Measurements from ENCODE around the gene SPECC1. TPM values are rescaled to one million over a fixed set of nuclear protein-coding genes. Genes with fewer than 3 reads are reported as not detected.
A peak's percentile ranks its signal among the peaks of the same experiment; 100 is the strongest.
"Not testable (repeated sequence)": the region's sequence is repeated elsewhere in the genome, so short reads cannot be mapped to it uniquely, and the experiment has no call there.

SPECC1 gene
- total RNA-seq, 2 donors from 2014 or later = 53.5 to 78.3 TPM

GRCh38 chr17:20189302-20189701 is 180.1 kb downstream of the SPECC1 start:
- peaks cover 3% of the 10 kb centered on the region for H3K4me1 ChIP-seq
- no peaks in the 10 kb centered on the region for H3K9me3 ChIP-seq
- no peak for DNase-seq
- H3K9ac ChIP-seq (ENCODE audit: low read depth in 2 of 2, low read length in 2 of 2) = peak overlapping the region in 1 of 2 donors; percentile 55
- no peak for TF ChIP-seq CTCF (IDR thresholded peaks at IDR 0.05)
- intact Hi-C loops (cut with DNase I) = no loop called here
- no peaks in the 10 kb centered on the region for H3K36me3 ChIP-seq
- no peaks in the 10 kb centered on the region for H3K27me3 ChIP-seq
- no peak overlapping the region for H3K4me3 ChIP-seq
- H3K27ac ChIP-seq = peak overlapping the region; percentile 72

- intact Hi-C loops (cut with DNase I) = no loop called here
- H3K9me3 ChIP-seq = no peaks in the 10 kb centered on the region
- no peaks in the 10 kb centered on the region for H3K36me3 ChIP-seq
- H3K4me1 ChIP-seq = peaks cover 3% of the 10 kb centered on the region
- no peak for TF ChIP-seq CTCF (IDR thresholded peaks at IDR 0.05)
- H3K27ac ChIP-seq = peak overlapping the region; percentile 72
- DNase-seq = peak; percentile 59
- no peaks in the 10 kb centered on the region for H3K27me3 ChIP-seq
- no peak overlapping the region for H3K4me3 ChIP-seq
- peak overlapping the region in 1 of 2 donors; percentile 55 for H3K9ac ChIP-seq (ENCODE audit: low read depth in 2 of 2, low read length in 2 of 2)
Measured at GRCh38 chr17:20189979-20190378, 180.8 kb downstream of the SPECC1 start.

- Histone ChIP-seq H3K36me3 (no peaks in the 10 kb centered on the region), H3K4me3 (no peak overlapping the region), H3K27ac (peak overlapping the region; percentile 72), H3K9ac (ENCODE audit: low read depth in 2 of 2, low read length in 2 of 2) (peak overlapping the region in 1 of 2 donors; percentile 55), H3K27me3 (no peaks in the 10 kb centered on the region), H3K9me3 (no peaks in the 10 kb centered on the region), H3K4me1 (peaks cover 3% of the 10 kb centered on the region)
- TF ChIP-seq CTCF (IDR thresholded peaks at IDR 0.05) = no peak
- no peak for DNase-seq
- intact Hi-C loops (cut with DNase I) = no loop called here
Measured at GRCh38 chr17:20190605-20191004, 181.4 kb downstream of the SPECC1 start.

GRCh38 chr17:20191056-20191455 is 181.9 kb downstream of the SPECC1 start:
- H3K27ac ChIP-seq = peak overlapping the region; percentile 72
- peaks cover 3% of the 10 kb centered on the region for H3K4me1 ChIP-seq
- H3K27me3 ChIP-seq = no peaks in the 10 kb centered on the region

GRCh38 chr17:20196286-20196685 is 187.1 kb downstream of the SPECC1 start:
- H3K4me3 ChIP-seq; H3K27me3 ChIP-seq; DNase-seq; H3K4me1 ChIP-seq; H3K27ac ChIP-seq; intact Hi-C loops (cut with DNase I); H3K9ac ChIP-seq (ENCODE audit: low read depth in 2 of 2, low read length in 2 of 2); H3K36me3 ChIP-seq; H3K9me3 ChIP-seq: not testable (repeated sequence)

More at GRCh38 chr17:20191056-20191455, 181.9 kb downstream of the SPECC1 start:
- no peak for DNase-seq
- H3K9me3 ChIP-seq = no peaks in the 10 kb centered on the region
- no peak for TF ChIP-seq CTCF (IDR thresholded peaks at IDR 0.05)
- intact Hi-C loops (cut with DNase I) = no loop called here
- H3K4me3 ChIP-seq = no peak overlapping the region
- H3K36me3 ChIP-seq = no peaks in the 10 kb centered on the region
- H3K9ac ChIP-seq (ENCODE audit: low read depth in 2 of 2, low read length in 2 of 2) = no peak overlapping the region

- peaks cover 3% of the 10 kb centered on the region for H3K4me1 ChIP-seq
- intact Hi-C loops (cut with DNase I) = no loop called here
Measured at GRCh38 chr17:20197272-20197926, 188.2 kb downstream of the SPECC1 start.

More at GRCh38 chr17:20197272-20197926, 188.2 kb downstream of the SPECC1 start:
- no peaks in the 10 kb centered on the region for H3K27me3 ChIP-seq
- TF ChIP-seq CTCF (IDR thresholded peaks at IDR 0.05) = no peak
- DNase-seq = no peak
- H3K27ac ChIP-seq = no peak overlapping the region
- no peak overlapping the region for H3K4me3 ChIP-seq
- no peaks in the 10 kb centered on the region for H3K9me3 ChIP-seq
- H3K9ac ChIP-seq (ENCODE audit: low read depth in 2 of 2, low read length in 2 of 2) = no peak overlapping the region
- no peaks in the 10 kb centered on the region for H3K36me3 ChIP-seq
